GM12875 (cell line): ENCODE results near the gene ZNF784.

Experiments
- H3K4me3 ChIP-seq: one replicate; pipeline ENCODE4 v1.5.1; 2011; ENCODE audit warnings: low read depth, low read length, control low read depth
- TF ChIP-seq, protein P1 (sequence below): IDR thresholded peaks from 2 replicates; pipeline ENCODE4 v1.5.1; 2011; ENCODE audit warnings: low read depth, mild to moderate bottlenecking, control low read depth, inconsistent platforms, low read length, moderate library complexity, borderline replicate concordance; ENCODE audit not compliant: insufficient read depth

The ZNF784 gene

DNA sequence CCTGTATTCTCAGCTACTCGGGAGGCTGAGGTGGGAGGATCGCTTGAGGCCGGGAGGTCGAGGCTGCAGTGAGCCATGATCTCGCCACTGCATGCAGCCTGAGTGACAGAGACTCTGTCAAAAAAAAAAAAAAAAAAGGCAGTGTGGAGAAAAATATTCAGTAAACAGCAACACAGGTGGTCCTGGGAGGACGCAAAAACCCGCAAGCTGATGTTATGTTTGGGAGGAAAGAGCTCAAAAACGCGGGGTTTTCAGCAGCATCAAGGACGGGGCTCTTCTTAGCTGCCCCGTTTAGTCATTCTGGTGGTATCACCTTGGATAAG is 599 bp upstream of the ZNF784 start:
- H3K4me3 ChIP-seq: no peak overlapping the region
- TF ChIP-seq, protein P1, sequence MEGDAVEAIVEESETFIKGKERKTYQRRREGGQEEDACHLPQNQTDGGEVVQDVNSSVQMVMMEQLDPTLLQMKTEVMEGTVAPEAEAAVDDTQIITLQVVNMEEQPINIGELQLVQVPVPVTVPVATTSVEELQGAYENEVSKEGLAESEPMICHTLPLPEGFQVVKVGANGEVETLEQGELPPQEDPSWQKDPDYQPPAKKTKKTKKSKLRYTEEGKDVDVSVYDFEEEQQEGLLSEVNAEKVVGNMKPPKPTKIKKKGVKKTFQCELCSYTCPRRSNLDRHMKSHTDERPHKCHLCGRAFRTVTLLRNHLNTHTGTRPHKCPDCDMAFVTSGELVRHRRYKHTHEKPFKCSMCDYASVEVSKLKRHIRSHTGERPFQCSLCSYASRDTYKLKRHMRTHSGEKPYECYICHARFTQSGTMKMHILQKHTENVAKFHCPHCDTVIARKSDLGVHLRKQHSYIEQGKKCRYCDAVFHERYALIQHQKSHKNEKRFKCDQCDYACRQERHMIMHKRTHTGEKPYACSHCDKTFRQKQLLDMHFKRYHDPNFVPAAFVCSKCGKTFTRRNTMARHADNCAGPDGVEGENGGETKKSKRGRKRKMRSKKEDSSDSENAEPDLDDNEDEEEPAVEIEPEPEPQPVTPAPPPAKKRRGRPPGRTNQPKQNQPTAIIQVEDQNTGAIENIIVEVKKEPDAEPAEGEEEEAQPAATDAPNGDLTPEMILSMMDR: no peak

DNA sequence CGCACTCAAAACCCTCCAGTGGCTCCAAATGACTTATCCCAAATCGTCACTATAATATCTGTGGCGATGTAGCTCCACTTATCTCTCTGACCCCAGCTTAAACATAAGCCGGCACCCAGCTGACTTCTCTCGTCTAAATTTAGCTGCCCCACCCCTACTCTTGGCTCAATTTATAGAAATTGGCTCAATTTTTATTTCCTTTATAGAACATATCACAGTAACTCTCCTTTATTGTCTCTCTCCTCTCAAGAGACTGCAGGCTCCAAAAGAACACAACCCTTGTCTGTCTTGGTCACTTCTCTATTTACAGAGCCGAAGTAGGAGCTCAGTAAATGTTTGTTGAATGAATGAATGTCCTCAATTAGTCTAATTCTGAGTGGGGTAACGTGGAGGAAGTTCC is 805 bp downstream of the ZNF784 start:
- no peak overlapping the region for H3K4me3 ChIP-seq
- TF ChIP-seq, protein P1: no peak

DNA sequence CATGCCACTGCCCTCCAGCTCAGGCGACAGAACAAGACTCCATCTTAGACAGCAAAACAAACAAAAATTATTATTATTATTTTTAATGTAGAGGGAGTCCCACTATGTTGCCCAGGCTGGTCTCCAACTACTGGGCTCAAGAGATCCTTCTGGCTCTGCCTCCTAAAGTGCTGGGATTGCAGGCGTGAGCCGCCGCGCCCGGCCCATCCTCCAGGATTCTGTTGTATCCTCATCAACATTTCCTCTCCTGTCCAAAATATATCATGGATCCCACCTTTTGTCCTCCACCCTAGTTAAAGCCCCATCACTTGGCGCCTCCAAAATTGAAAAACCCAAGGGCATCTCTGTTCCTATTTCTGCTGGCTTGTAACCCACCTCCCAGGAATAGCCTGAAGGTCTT is 1.2 kb downstream of the ZNF784 start:
- TF ChIP-seq, protein P1: no peak
- no peak overlapping the region for H3K4me3 ChIP-seq

DNA sequence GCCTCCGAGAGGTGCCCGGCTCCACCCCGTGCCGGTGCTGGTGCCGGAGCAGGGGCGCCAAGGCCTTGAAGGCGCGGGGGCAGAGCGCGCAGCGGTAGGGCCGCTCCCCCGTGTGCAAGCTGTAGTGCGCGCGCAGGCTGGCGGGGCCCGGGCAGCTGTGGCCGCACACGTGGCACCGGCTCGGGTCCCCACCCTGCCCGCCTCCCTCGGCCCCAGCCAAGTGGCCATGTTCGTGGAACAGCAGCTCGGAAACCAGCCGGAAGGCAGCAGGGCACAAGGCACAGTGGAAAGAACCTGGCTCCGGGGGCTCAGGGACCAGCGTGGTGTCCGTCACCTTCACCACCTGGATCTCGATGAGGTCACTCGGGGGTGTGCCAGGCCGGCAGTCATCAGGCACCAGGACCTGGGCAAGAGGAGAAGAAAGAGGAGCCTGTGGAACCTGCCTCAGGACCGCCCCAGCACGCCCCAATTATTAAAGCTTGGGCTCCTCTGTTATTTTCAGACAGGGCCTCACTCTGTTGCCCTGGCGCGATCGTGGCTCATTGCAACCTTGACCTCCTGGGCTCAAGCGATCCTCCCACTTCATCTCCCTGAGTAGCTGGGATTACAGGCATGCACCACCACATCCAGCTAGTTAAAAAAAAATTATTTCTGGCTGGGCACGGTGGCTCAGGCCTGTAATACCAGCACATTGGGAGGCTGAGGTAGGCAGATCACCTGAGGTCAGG is 2.0 kb downstream of the ZNF784 start:
- TF ChIP-seq, protein P1: no peak

DNA sequence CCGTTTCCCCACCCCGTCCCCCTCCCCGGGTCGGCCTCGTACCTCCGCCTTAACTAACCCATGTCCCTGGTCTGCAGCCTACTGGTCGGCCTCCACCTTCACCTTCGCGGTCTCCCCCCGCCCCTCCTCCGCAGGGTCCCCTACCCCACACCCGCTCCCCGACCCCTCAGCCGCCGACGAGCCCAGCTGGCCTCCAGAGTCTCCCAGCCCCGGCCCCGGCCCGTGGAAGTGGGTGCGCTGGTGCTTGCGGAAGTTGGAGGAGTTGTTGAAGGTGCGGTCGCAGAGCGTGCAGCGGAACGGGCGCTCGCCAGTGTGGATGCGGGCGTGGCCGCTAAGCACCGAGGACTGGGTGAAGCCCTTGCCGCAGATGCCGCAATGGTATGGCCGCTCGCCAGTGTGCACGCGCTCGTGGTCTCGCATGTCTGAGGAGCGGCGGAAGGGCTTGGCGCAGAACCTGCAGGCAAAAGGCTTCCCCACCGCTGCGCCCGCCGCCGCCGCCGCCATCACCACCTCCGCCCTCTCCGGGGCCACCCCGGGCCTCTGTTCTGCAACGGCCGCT is 2.6 kb downstream of the ZNF784 start:
- TF ChIP-seq, protein P1: no peak
- H3K4me3 ChIP-seq: no peak overlapping the region

More for the DNA sequence above, 2.0 kb downstream of the ZNF784 start:
- no peak overlapping the region for H3K4me3 ChIP-seq

DNA sequence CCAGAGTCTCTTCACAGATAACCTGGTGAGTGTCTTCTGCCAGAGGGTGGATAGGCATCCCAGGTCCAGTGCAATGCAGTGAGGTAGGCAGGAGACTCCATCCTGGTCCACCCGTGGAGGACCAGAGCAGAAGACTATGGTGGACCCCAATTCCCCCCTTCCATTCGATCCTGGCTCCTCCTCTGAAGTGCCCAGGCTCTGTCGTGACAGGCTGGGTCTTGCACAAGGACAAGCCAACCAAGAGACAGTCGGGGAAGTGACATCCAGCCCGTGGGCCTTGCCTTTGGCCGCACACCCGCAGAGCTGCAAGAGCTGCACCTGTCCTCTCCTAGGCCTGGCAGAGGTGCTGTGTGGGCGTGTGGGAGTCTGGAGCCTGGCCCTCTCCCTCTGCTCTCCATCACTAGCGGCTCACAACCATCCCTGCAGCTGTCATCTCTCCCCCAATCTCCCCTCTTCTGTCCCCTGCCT is 3.1 kb downstream of the ZNF784 start:
- no peak overlapping the region for H3K4me3 ChIP-seq
- TF ChIP-seq, protein P1: no peak
